ENCODE data around the gene SYT5. TPM values are rescaled to one million over a fixed set of nuclear protein-coding genes. Genes with fewer than 3 reads are reported as not detected.

SYT5 gene
- total and polyA plus RNA-seq, 9 of the 15 experiments (the other 6 are each of a cell fraction or from before 2014, with no cell fraction given), result 1.3 to 20.9 (median 8.8) TPM

DNA sequence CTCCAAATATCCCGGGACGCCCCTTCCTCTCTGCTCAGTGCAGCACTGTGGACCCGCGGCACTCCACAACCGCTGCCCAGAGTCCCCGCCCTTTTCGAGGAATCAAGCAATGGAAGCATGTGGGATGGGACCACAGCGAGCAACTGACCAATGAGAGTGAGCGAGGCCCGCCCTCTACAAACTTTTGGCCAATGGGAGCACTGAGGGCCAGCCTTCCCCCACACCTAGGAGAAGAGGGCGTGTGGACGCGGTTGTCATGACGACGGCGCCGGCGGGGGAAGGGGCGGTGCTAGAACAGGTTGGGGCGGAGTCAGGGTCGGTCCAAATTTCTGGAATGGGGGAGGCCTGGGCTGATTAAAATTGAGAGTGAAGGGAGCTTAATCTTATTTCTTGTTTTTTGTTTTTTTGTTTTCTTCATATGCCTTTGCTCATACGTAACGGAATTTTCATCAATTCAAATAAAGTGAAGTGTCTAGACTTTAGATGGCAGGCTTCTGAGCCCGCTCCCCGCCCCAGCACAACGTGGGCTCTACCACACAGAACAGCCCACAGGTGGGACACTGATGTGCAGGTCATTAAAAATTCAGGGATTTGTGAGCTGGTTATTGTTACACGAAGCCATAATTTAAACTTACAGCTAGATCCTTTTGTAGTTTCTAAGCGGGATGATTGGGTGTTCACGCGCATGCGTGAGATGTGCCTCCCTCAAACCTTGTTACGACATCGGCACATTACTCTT lies 13.4 kb downstream of the SYT5 start, which contains the start of gene DNAAF3 (continued):
- no peak for TF ChIP-seq TAF15 (IDR thresholded peaks at IDR 0.05; ENCODE audit: low read depth, low read length)
- peak in 1 of 2 experiments; percentile 76; a peak in 2 of 4 replicates for TF ChIP-seq TEAD1 (CRISPR knock-in tag; IDR thresholded peaks at IDR 0.05)
- TF ChIP-seq, protein P1, sequence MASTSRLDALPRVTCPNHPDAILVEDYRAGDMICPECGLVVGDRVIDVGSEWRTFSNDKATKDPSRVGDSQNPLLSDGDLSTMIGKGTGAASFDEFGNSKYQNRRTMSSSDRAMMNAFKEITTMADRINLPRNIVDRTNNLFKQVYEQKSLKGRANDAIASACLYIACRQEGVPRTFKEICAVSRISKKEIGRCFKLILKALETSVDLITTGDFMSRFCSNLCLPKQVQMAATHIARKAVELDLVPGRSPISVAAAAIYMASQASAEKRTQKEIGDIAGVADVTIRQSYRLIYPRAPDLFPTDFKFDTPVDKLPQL (IDR thresholded peaks at IDR 0.05; ENCODE audit: extremely low read depth, insufficient read length), result no peak
- TF ChIP-seq GABPA (tag; conservative IDR thresholded peaks at IDR 0.05; ENCODE audit: low read depth), result no peak
- TF ChIP-seq, protein P2, sequence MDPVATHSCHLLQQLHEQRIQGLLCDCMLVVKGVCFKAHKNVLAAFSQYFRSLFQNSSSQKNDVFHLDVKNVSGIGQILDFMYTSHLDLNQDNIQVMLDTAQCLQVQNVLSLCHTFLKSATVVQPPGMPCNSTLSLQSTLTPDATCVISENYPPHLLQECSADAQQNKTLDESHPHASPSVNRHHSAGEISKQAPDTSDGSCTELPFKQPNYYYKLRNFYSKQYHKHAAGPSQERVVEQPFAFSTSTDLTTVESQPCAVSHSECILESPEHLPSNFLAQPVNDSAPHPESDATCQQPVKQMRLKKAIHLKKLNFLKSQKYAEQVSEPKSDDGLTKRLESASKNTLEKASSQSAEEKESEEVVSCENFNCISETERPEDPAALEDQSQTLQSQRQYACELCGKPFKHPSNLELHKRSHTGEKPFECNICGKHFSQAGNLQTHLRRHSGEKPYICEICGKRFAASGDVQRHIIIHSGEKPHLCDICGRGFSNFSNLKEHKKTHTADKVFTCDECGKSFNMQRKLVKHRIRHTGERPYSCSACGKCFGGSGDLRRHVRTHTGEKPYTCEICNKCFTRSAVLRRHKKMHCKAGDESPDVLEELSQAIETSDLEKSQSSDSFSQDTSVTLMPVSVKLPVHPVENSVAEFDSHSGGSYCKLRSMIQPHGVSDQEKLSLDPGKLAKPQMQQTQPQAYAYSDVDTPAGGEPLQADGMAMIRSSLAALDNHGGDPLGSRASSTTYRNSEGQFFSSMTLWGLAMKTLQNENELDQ (CRISPR knock-in tag; IDR thresholded peaks at IDR 0.05; ENCODE audit: borderline replicate concordance), result no peak
- TF ChIP-seq TFAM (CRISPR knock-in tag; conservative IDR thresholded peaks at IDR 0.05), result no peak
- TF ChIP-seq ZC3H4 (CRISPR knock-in tag; IDR thresholded peaks at IDR 0.05; ENCODE audit: borderline replicate concordance), result no peak
- no peak for TF ChIP-seq ZSCAN32 (CRISPR knock-in tag; IDR thresholded peaks at IDR 0.05)
- no peak for TF ChIP-seq ZNF124 (CRISPR knock-in tag; IDR thresholded peaks at IDR 0.05)
- TF ChIP-seq, protein P3, sequence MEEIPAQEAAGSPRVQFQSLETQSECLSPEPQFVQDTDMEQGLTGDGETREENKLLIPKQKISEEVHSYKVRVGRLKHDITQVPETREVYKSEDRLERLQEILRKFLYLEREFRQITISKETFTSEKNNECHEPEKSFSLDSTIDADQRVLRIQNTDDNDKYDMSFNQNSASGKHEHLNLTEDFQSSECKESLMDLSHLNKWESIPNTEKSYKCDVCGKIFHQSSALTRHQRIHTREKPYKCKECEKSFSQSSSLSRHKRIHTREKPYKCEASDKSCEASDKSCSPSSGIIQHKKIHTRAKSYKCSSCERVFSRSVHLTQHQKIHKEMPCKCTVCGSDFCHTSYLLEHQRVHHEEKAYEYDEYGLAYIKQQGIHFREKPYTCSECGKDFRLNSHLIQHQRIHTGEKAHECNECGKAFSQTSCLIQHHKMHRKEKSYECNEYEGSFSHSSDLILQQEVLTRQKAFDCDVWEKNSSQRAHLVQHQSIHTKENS (CRISPR knock-in tag; IDR thresholded peaks at IDR 0.05), result no peak
- TF ChIP-seq STAT5B (CRISPR knock-in tag; IDR thresholded peaks at IDR 0.05), result no peak
- TF ChIP-seq DMBX1 (CRISPR knock-in tag; IDR thresholded peaks at IDR 0.05; ENCODE audit: borderline replicate concordance), result peak; percentile 29; the same call in 1 of the 2 replicates
- TF ChIP-seq ZNF41 (CRISPR knock-in tag; conservative IDR thresholded peaks at IDR 0.05), result 0 out of 2 replicates have a peak, but pooled peaks have one; percentile 23
- TF ChIP-seq, protein P4, sequence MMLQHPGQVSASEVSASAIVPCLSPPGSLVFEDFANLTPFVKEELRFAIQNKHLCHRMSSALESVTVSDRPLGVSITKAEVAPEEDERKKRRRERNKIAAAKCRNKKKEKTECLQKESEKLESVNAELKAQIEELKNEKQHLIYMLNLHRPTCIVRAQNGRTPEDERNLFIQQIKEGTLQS (IDR thresholded peaks at IDR 0.05), result peak; percentile 42; the same call in 1 of the 2 replicates
- TF ChIP-seq, protein P4 (CRISPR knock-in tag; conservative IDR thresholded peaks at IDR 0.05), result no peak
- TF ChIP-seq SMARCA5 (IDR thresholded peaks at IDR 0.05), result no peak
- no peak for TF ChIP-seq POU5F1 (IDR thresholded peaks at IDR 0.05; ENCODE audit: borderline replicate concordance, low read depth, low read length, partially characterized antibody)
- peak; percentile 27 for TF ChIP-seq TBP (optimal IDR thresholded peaks at IDR 0.05; ENCODE audit: low read depth, low read length)
- no peak for TF ChIP-seq NELFE (IDR thresholded peaks at IDR 0.05; ENCODE audit: insufficient read depth, insufficient read length)
- no peak for TF ChIP-seq TEAD2 (tag; IDR thresholded peaks at IDR 0.05)
- no peak for TF ChIP-seq CCNT2 (IDR thresholded peaks at IDR 0.05; ENCODE audit: borderline replicate concordance, extremely low read depth, insufficient read length, low read depth, low read length)
- TF ChIP-seq TBL1XR1 (IDR thresholded peaks at IDR 0.05; ENCODE audit: low read length in 2 of 2), result 0 out of 4 replicates have a peak, but pooled peaks of 1 of the 2 experiments have one; percentile 65
